ENCODE data around the gene TPPP2. TPM values are rescaled to one million over a fixed set of nuclear protein-coding genes. Genes with fewer than 3 reads are reported as not detected.
A peak's percentile ranks its signal among the peaks of the same experiment; 100 is the strongest.

Gene TPPP2
- total RNA-seq, 4 donors from 2014 or later, result not detected

GRCh38 chr14:21072781-21073339 lies 42.8 kb downstream of the TPPP2 start:
- H3K27me3 ChIP-seq, result no peaks in the 10 kb centered on the region
- no peak for ATAC-seq
- H3K36me3 ChIP-seq, result peaks cover 0 to 51% of the 10 kb centered on the region in 2 donors
- no peaks in the 10 kb centered on the region for H3K9me3 ChIP-seq
- WGBS, 2 donors (ENCODE audit: low coverage in 1 of 2), result no CpG with 5 or more reads among the region's 9 CpGs
- H3K4me1 ChIP-seq, result peaks cover 0 to 47% (median 22%) of the 10 kb centered on the region in 3 donors
- peak overlapping the region in 3 of 4 donors; percentile 88 to 93 (median 89) for H3K27ac ChIP-seq
- H3K4me3 ChIP-seq, result no peak overlapping the region
- TF ChIP-seq POLR2A (IDR thresholded peaks at IDR 0.05) (no peak), CTCF (IDR thresholded peaks at IDR 0.05) (no peak), POLR2AphosphoS5 (IDR thresholded peaks at IDR 0.05) (no peak)

GRCh38 chr14:21073921-21074320 lies 43.9 kb downstream of the TPPP2 start:
- Histone ChIP-seq H3K27ac (peak overlapping the region in 1 of 4 donors; percentile 0), H3K9me3 (no peaks in the 10 kb centered on the region), H3K4me3 (no peak overlapping the region), H3K4me1 (peaks cover 0 to 40% (median 15%) of the 10 kb centered on the region in 3 donors), H3K36me3 (peaks cover 0 to 62% of the 10 kb centered on the region in 2 donors), H3K27me3 (no peaks in the 10 kb centered on the region)
- TF ChIP-seq CTCF (IDR thresholded peaks at IDR 0.05), result no peak
- no peak for TF ChIP-seq POLR2A (IDR thresholded peaks at IDR 0.05)
- TF ChIP-seq POLR2AphosphoS5 (IDR thresholded peaks at IDR 0.05), result no peak
- no peak for TF ChIP-seq EP300 (IDR thresholded peaks at IDR 0.05)
- ATAC-seq, result no peak
- WGBS, 2 donors (ENCODE audit: low coverage in 1 of 2), result no CpG with 5 or more reads among the region's 9 CpGs

- H3K27ac ChIP-seq, result peak overlapping the region in 1 of 4 donors; percentile 0
- no peaks in the 10 kb centered on the region for H3K9me3 ChIP-seq
- WGBS, 2 donors (ENCODE audit: low coverage in 1 of 2), result 67 to 86% methylated on average over 2 to 7 of the region's 26 CpGs
- no peak for ATAC-seq
- no peak for TF ChIP-seq EP300 (IDR thresholded peaks at IDR 0.05)
- no peak for TF ChIP-seq POLR2AphosphoS5 (IDR thresholded peaks at IDR 0.05)
- TF ChIP-seq CTCF (IDR thresholded peaks at IDR 0.05), result no peak
- no peak for TF ChIP-seq POLR2A (IDR thresholded peaks at IDR 0.05)
- no peaks in the 10 kb centered on the region for H3K27me3 ChIP-seq
- H3K4me3 ChIP-seq, result no peak overlapping the region
- H3K36me3 ChIP-seq, result peaks cover 0 to 69% of the 10 kb centered on the region in 2 donors
- peaks cover 0 to 32% (median 8%) of the 10 kb centered on the region in 3 donors for H3K4me1 ChIP-seq
These were observed 44.6 kb downstream of the TPPP2 start for GRCh38 chr14:21074398-21075272.

GRCh38 chr14:21075719-21076437 lies 45.9 kb downstream of the TPPP2 start:
- no peaks in the 10 kb centered on the region for H3K27me3 ChIP-seq
- 69 to 77% methylated on average over 8 to 9 of the region's 9 CpGs for WGBS, 2 donors (ENCODE audit: low coverage in 1 of 2)
- TF ChIP-seq POLR2A (IDR thresholded peaks at IDR 0.05) (no peak), POLR2AphosphoS5 (IDR thresholded peaks at IDR 0.05) (no peak), EP300 (IDR thresholded peaks at IDR 0.05) (no peak), CTCF (IDR thresholded peaks at IDR 0.05) (no peak)
- no peak overlapping the region for H3K4me3 ChIP-seq
- no peaks in the 10 kb centered on the region for H3K9me3 ChIP-seq
- H3K4me1 ChIP-seq, result peaks cover 0 to 24% (median 6%) of the 10 kb centered on the region in 3 donors
- no peak for ATAC-seq
- H3K27ac ChIP-seq, result no peak overlapping the region
- H3K36me3 ChIP-seq, result peaks cover 0 to 82% of the 10 kb centered on the region in 2 donors

All from gastroesophageal sphincter (tissue), 4 donors.